ENCODE measurements around the gene COL2A1.
A peak's percentile ranks its signal among the peaks of the same experiment; 100 is the strongest.

COL2A1 gene

DNA sequence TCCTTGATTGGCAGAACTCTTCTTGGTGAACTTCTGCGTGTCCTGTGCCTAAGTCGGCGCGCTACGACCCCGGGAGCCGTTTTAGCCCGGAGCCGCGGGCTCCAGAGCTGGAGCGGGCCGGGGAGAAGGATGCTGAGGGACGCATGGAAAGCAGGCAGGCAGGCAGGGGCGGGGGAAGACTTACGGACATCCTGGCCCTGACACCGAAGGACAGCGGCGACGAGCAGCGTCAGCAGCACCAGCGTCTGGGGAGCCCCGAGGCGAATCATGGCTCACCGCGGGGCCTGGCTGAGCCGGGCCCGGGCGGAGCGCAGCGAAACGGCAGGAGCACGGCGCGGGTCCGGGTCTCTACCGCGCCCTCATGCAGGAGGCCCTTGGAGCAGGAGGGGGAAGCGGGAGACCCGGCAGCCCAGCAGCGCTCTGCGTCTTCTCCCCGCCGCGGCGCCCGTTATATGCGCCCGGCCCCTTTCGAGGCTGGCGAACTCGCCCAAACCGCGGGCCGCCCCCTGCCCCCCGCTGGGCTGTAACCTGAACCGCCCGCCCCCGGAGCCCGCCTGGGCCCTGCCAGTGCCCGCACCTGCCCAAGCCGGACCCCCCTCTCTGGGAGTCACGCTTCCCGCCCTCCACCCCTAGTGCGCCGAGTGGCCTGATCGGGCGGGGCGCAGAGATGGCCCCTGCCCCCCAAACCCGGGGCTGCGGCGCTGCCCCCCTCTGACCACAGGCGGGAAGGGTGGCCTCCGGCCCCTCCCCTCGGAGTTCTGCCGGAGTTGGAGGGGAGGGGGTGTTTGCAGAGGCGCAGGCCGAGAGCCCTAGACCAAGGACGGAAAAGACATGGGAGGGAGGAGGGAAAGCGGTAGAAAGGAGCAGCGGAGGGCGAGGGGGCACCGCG, at the start of gene COL2A1:
COL2A1 (minus strand) TSS at position 424 of the 889 bp plus-strand sequence; CDS start at position 269, 155 bp downstream.
- DNase-seq = no peak

GRCh38 chr12:48053883-48054282, 49.6 kb upstream of the COL2A1 start:
- no peak for DNase-seq

- no peak for DNase-seq
Observed at GRCh38 chr12:48053122-48053521, 48.8 kb upstream of the COL2A1 start.

- no peak for DNase-seq
Observed at GRCh38 chr12:48051681-48052080, 47.4 kb upstream of the COL2A1 start.

DNA sequence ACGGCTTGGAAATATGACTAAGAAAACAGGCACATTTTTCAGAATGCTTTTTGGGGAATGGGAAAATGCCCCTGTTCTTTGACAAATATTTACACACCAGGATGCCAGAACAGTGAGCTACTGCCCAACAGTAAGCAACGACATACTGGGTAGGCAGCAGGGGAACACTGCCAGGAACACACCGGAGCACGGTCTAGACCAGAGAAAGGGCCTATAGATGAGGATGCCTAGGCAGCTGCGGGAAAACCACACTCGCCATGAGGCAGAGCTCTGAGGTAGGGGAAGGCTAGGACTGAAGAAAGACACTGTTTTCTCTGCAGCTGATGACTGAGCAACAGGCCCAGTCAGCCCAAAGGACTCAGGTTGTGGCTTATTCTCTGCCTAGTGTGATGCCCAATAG, 45.9 kb upstream of the COL2A1 start:
- no peak for DNase-seq

DNA sequence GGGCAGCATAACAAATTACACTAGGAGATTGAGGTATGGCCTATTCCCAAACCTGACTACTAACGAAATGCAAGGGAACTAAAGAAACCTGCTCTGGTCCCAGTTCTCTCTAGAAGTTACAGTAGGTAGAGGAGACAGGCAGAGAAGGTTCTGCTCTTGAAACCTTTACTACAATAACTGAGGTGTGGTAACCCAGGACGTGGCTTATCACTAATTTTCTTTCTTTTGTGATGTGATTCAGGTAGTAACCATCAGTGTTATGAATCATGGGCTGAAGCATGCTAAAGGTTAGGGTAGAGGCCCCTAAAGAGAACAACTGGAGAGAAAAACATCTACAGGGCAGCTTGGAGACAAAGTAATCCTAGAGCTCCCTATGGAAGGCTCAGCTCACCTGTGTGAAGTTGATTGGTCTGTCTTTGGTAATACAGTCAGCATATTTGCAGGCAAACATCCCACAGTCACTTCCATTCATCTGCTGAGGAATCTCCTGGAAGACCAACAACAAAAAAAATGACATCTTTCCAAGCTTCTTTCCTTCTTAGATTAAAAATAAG, 41.8 kb upstream of the COL2A1 start:
- no peak for DNase-seq

- DNase-seq = no peak
Observed at GRCh38 chr12:48045061-48045846, 41.0 kb upstream of the COL2A1 start.

GRCh38 chr12:48044396-48044795, 40.1 kb upstream of the COL2A1 start:
- no peak for DNase-seq

- no peak for DNase-seq
Observed at GRCh38 chr12:48043771-48044170, 39.5 kb upstream of the COL2A1 start.

DNA sequence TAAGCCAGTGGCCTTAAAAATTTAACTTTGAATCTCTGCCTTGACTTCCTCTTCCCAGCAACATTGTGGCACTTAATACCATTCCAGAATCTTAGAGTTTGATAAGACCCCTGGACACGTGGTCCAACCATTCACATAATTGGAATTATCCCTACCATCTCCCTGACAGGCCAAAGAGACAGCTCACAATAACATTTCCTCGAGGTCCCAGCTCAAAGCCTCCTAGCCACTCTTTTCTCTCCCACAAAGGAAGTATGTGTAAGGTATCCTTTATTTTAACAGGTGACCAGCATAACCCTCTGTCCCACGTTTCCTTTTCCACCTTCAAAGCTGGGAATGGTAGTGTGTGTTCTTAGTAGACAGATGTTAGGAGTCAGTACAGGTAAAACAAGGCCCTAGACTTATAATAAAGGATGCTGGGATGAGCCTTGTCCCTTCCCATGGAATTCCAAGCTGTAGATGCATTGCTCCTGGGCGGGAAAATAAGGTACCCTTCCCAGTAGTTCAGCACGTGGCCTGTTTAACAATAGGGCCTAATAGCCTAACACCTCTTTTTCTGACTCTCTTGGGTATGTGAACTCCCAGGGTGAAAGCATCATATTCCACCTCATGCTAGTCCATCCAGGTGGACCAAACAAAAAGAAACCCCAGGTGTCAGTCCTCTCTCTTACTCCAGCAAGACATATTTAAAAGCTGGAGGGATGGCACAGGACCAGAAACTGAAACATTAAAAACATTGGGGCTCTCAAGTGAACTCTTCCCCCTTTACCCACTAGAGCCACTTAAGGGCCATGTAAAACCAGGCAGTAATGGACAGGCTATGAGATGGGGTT, 37.5 kb upstream of the COL2A1 start:
- no peak for DNase-seq

- no peak for DNase-seq
Observed at GRCh38 chr12:48040354-48040753, 36.1 kb upstream of the COL2A1 start.

DNA sequence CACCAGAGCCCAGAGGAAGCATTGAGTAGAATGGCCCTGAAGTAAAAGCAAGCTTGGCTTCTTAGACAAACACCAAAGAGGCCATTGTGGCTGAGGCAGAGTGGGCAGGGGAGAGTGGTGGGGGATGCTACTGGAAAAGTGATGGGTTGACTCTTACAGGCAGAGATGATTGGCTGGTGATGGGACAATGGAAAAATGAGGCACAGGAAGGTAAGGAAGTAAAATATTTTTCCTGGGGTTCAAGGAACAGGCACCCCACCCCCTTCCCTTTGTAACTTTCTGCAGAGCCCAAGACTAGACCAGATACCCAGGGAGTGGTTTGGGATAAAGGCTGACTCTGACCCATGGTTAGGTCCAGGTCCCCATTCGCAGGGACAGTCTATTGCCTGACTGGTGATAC, 34.9 kb upstream of the COL2A1 start:
- no peak for DNase-seq

DNA sequence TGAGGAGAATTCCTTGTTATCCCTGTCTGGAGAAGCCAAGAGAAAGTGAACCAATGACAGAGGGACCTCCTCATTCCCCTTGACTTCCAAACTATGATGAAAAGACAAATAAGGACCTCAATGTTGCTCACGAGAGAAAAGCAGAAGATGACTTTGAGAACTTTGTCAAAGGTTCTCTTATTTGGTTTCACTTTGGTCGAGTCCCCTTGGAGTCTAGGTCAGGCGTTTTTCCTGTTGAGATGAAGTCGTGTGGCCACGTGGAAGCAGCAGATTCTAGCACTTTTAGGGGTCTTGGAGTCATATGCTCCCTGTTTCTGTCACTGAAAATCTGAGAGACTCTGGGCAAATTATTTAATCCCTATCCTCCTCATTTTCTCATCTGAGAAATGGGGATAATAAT, 33.8 kb upstream of the COL2A1 start:
- no peak for DNase-seq

DNA sequence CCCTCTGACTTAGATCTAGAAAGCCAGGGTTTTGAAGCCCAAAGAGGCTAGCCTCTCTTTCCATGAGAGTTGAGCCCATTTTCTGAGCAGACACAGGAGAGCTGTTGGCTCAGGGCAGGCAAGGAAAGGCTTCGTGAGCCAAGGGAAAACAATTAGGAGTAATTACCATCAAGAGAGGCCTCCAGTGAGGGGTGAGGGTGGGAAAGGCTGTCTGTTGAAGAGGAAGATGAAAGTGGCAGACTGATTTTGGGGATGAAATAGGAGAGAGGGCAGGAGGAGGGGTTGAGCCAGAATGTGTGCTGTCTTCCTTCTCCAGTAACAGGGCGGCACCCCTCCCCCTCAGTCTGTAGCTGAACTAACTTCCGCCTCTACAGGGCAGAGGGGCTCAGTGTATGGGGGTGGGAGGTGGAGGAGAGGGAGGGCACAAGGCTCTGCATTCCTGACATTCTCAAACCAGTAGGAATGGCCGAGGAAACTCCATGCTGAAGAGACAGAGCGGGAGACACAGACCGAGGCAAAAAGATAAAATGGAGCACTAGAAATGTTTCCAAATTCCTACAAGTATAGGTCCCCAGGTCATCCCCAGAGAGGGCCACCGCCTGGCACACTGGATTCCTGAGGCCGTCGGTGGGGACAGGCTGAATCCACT, 33.1 kb upstream of the COL2A1 start:
- no peak for DNase-seq

DNA sequence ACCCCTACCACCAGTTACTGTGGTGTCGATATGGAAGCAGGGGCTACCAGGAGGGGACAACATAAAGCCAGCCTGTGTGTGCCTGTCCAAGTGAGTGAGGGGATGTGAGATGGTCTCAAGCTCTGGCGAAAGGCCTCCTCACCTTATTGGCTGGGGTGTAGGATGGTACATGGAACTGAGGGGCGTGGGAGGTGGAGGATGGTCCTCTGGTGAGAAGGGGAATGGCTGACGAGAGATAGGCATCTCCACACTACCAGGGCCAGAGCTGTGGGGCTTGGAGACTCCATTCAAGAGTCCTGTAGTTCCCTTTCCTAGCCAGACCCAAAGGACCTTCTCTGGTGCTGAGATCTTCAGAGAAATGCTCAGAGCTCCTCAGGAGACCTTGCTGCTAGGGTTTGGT, 32.5 kb upstream of the COL2A1 start:
- DNase-seq = no peak

DNA sequence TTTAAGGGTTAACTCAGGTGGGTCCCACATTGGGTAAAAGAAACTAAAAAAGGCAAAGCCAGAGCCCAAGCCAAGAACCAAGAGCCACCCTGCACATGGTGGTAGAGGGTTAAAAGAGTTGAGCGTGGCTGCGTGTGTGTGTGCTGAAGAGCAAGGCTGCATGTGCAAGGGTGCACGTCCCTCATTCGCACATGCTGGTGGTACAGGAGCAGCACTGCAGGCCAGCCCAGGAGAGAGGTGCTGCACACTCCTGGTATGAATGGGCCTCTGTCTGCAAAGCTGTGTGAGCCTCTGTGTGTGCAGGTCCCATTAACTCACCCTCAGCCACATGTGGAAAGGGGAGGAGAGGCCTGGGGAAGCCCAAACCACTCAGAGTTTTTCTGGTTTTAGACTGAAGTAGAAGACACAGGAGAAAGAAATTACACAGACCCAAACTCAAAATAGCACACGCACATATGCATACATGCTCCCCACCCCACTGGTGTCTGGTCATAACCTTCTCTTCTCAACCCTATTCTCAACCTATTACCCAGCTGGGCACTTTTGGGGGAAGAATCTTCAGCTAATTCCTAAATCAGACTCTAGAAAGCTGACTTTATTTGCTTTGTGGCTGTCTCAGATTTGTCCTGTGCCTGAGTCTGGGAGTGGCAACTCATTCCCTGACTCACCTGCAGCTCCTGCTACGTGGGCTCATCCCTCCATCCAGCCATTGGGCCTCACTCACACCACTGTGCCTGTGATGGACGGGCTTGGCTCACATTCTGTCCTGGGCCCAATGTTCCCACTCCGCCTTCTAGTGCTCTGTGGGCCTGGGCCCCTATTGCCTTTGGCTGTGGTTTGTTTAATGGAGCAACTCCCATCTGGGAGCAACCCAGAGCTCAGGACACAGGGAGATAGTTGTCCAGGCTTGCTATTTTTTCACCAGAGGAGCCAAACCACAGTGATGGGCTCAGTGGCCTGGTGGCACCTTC, 30.8 kb upstream of the COL2A1 start:
- no peak for DNase-seq

- no peak for DNase-seq
Observed at GRCh38 chr12:48033451-48033850, 29.2 kb upstream of the COL2A1 start.

- DNase-seq = peak; percentile 20
Observed at GRCh38 chr12:48032597-48032996, 28.3 kb upstream of the COL2A1 start.

- no peak for DNase-seq
Observed at GRCh38 chr12:48031135-48031960, 27.1 kb upstream of the COL2A1 start.

DNA sequence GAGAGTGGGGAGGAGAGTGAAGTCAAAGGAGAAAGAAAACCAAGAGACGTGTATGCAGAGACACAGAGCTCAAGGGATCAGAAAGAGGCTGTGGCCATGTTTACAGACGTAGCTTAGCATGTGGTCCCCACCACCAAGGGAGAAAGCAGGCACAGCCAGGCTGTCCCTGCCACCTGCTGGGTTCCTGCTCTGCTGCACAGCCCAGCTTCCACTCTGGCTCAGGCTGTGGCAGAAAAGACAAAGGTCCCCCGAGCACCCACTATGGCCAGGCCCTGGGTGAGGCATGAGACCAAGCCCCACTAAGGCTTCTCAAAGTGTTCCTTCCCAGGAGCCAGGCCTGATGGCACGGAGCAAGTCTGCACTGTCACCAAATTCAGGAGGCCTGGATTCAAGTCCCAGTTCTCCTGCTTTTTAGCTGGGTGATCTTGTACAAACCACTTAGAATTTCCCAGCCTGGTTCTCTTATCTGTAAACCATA, 25.9 kb upstream of the COL2A1 start:
- DNase-seq = no peak
